CD4-positive, alpha-beta T cell treated with Interleukin-4 for 4 hours (primary cell): Measurements from ENCODE around the gene MED12L.

Source experiments
- DNase-seq: peaks from one replicate; pipeline ENCODE4 v3.0.0-alpha.2; 2020

MED12L gene

DNA sequence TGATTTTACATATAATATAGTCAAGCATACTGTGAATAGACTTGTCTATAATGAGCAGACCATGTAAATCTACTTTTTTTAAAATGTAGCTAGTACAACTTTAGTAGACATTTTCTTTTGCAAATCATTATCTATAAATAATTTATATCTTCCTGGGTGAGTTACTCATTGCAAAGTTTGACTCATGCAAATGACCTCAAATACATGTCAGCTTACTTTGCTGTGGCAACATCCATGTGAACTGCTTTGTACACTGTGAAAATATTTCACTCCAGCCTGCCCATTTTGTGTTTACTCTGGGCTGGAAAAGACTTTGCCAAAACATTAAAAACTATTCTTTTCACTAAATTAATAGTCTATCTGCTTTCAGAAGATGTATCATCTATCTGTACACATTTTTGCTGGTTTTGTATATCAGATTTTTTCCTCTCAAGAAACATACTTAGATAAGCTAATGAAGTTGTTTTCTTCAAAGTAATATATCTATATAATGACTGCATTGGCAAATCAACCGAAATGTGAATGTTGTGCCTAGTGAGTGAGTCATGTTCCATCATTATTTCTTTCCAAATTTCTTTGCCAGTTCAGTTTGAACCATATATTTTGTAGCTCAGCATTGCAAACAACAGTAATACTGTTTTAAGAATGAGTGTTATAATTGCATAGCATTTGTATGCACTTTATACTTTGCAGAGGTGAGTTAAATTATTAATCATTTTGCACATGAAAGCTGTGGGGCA, 348.9 kb downstream of the MED12L start:
- DNase-seq = no peak

DNA sequence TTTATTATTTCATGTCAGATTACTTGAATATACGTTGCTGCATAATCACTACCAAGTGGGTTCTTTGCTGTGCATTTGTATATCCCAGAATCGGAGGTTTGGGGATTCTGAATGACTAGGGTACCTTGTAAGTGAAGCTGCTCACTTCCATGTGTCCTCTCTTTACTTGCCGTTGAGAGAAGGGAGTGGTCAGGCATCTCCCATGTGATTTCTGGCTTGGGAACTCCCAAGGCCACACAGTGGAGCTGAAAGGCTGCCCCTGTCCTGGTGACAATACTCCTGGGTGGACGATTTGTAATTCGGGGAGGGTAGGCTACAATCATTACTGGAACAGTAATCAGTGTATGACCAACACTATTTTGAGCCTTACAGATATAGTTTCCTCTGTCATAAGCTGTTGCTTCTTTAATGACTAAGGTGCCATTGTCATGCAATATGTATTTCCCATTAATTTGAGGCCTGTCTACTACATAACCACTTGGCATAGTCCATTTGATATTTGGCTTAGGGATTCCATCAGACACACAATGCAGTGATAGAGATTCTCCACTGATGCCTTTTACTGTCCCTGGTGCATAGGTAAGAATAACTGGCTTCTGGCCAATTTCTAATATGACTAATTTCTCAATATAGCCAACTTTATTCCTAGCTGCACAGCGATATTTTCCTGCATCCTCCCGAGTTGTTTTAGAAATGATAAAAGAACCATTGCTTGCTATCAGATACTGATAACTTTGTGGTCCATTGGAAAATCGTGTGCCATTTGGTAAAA, 351.4 kb downstream of the MED12L start:
- DNase-seq = no peak

DNA sequence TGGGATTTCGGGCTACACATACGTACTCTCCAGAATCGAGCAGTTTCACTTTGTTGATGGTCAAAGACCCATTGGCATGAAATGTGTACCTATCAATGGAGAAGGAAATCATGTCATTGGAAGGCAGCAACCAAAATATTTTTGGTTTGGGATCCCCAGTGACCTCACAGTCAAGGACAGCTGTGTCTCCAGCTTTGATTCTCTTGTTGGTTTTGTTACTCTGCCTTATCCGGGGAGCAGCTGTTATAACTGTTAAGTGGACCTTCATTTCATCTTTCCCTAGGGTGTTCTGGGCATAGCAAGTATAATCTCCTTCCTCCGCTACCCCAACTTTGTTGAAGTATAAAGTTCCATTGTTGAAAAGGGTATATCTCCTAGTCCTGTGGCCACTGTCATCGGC, 352.4 kb downstream of the MED12L start:
- DNase-seq = no peak

DNA sequence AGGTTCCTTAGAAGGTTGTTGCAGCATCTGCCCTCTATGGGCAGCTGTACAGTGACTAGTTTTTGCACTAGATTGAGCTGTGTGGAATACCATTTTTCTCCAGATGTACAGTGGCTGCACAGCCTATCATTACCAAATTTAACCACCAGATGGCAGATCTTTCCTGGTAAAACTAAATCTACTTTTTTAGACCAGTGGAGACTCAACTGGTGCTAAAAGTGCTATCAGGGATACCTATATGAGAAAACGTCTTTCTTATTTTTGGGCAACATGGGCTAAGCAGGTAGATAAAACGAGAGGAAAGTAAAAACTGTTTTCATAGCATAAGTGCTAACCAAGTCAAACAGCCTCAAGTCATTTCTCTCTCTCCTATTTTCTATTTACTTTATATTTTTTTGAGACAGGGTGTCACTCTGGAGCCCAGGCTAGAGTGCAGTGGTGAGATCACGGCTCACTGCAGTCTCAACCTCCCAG, 354.2 kb downstream of the MED12L start:
- peak; percentile 44 for DNase-seq

DNA sequence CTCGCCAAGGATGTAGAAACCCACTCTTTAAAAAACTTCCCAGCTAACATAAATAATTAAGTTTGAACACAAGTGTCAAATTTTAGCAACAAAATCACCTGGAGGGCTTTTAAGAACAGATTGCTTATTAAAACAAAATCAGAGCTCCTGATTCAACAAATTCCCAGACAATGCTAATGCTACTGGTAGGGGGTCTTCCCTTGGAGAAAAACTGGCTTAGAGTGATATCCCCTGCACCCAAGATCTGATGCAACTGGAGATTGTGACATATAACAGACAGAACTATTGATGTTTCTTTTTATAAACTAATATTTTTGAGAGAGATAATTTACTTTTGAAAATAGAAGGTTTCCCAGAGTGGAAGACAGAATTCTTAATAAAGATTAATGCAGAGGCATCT, 355.5 kb downstream of the MED12L start:
- no peak for DNase-seq

DNA sequence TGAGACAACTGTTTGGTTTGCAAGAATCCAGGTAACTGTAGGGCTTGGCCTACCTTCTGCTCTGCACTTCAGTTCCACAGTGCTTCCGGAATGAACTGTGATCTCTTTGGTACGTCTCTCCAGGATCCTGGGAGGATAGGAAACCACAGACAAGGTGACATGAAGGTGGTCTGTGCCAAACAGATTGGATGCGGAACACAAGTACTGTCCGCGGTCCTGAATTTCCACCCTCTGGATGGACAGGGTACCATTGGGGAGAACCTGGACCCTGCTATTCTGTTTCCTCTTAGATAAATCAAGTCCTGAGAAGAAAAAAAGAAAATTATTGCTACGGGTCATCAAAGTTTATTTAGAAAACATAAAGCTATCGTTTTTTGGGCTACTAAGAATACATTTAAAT, 358.1 kb downstream of the MED12L start:
- no peak for DNase-seq

DNA sequence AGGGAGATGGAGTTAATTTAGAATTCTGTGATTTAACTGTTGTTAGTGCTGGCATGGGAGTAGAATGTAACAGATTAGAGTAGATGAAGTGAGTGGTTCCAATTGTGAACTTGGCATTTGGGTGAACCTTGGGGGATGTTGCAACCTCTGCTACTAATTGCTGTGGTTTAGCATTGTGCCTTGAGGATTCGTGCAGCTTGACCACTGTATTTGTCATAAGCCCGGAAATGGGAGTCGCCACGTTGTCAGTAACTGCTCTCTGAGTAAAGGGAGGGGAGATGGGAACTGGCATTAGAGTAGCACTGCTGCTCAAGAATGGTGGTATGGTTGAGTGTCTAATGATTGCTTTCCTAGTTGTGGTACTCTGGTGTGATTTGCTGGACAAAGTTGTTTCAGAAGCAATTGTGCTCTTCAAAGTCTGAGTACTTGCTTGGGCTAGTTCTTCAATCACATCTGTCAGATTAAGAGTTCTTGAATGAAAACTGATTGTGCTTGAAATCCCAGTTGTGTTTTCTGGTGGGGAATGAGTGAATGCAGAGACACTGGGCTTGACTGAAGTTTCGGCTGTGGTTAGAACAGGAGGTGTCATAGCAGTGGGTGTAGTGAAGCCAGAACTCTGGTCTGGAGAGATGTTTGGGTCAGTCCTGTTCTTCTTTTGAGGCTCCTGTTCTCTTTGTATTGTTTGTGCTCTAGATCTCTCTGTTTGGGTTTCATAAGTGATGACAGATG, 360.0 kb downstream of the MED12L start:
- no peak for DNase-seq

DNA sequence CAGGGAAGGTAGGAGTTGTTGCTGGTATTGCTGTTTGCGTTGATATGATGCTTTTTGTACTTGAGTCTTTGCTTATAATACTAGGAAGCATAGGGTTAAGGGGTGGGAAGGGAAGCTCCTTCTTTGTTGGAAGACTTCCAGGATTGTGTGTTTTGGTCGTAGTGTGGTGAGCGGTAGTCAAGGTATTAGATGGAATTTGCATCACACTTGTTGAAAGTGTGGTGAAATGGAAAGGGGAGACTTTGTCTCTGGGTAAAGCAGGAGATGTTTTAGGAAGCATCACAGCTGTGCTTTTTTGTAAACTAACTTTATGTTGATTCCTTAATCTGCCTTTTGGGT, 360.5 kb downstream of the MED12L start:
- no peak for DNase-seq

DNA sequence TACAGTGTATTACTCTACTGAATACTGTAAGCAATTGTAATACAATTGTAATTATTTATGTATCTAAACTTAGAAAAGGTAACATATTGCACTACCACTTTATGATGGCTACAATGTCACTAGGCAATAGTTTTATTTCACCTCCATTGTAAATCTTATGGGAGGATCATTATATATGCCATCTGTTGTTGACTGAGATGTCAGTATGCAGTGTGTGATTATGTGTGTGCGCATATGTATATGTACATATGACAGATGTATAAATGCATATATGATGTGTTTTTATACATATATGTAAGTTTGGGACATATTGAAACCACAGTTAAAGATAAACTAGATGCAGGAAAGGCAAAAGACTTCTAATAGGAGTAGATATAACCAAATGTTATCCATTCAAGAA, 366.9 kb downstream of the MED12L start:
- DNase-seq = no peak

DNA sequence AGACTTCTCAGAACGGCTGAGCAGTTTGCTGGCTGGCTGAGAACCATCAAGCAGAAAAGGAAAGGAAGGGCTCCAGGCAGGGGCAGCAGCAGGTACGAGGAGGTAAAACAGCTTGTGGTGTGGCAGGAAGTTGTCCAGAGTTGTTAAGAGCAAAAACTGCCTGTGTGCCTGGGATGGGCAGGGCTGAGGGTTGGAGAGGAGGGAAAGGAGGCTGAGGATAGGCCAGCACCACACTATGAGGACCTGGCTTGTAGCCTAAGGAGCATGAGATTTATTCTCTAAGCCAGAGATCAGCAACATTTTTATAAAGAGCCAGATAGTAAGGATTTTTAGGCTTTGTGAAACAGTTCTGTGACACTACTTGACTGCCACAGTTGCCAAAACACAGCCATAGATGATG, 367.4 kb downstream of the MED12L start:
- no peak for DNase-seq

DNA sequence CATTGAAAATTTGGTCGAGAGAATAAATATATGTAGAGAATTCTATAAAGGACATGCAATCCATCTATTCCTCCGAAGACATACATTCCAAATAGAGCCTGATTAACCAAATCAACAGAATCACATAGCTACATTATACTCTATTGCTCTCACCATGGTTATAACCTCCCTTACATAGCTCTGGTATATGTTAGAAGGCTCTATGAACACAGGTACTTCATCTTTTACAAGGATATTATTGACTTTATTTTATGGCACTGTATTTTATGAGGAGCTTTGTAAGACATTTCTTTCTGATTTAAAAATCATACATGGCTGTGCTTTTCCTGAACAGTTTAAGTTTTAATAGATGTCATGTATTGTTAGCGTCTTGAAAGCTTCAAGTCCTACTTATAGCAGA, 370.6 kb downstream of the MED12L start:
- no peak for DNase-seq

DNA sequence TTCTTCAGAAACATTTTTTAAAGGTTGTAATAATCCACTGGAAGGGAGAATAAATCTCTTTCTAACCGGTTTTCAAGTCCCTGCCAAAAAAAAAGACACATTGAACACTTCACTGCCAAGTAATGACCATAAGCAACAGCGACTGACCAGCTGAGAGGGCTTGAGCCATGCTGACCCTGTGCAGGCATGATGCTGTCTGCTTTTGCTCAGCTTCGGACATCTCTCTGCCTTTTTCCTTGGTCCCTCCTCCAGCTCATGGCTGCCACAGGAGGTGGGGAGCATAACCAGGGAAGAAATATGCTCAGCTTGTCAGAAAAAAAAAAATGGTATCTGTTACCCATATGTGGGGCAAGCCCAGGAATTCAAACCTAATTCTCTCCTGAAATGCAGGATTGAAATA, 373.9 kb downstream of the MED12L start:
- no peak for DNase-seq

DNA sequence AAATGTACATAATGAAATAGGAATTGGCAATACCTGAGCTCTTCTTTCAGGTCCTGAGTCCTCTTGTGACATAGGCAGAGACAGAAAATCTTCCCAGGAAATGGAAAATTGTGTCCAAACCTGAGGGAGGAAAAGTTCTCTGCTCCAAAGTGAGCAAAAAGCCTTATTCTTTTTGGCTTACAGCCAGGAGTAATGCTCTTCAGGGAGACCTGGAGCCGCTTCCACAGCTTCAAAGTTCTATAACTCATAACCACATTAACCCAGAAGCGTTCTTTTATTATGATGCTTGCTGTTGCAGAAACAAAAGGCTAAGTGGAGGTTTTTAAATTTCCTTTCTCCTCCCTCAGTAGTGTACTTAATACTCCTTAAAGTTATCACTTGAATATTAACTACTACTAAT, 374.8 kb downstream of the MED12L start:
- DNase-seq = no peak

DNA sequence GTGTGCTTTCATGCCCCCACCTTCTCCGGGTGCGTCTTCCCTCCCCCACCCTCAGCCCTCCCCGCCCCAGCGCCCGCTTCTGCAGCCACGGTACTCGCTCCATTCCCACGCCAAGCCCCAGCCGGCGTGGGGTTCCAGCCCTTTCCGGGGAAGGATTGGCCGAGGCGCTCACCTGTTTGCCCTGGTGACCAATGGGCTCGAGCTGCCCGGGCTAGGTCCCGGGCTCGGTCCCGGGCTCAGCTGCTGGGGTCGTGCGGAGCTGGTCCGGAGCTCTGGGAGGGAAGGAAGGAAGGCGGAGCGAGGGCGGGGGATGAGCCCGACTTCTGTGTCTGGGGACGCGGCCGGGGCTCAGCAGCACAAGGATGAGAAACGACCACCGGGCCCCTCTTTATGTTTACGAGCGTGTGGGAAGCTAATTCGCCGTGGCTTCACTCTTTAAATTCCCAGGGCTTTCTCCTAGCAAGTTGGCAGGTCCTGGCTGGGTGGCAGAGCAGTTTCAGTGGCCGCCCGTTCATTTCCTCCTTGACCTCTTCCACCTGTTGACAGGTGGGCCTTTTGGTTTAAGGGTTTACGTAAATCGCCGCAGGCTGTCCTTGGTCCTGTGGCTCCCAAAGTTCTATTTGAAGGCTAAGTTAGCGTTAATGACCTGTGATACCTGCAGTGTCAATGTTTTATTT, 375.4 kb downstream of the MED12L start, which contains the start of gene IGSF10:
Gene IGSF10 (minus strand): TSS at position 288 of the 677 bp plus-strand sequence. CDS start 2,352 bp downstream, outside the sequence.
- DNase-seq = no peak

DNA sequence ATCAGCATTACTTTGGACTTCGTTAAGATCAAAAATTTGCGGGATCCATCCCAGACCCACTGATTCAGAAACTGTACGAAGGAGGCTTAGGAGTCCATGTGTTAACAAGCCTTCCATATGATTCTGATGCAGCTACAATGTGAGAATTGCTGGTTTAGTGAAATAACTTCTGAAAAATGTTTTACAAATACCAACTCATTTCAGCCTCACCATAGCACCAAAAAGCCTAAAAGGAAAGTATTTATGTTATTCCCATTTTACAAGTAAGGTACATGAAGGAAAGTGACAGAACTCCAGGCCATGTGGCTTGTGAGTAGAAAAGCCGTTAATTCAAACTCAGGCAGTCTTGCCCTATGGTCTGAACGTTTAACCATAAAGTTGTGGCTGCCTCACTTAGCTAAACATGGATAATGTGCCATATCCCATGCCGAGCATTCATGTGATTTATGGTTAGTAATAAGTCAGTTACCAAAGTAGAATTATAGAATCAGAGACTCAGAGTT, 376.9 kb downstream of the MED12L start:
- DNase-seq = no peak

DNA sequence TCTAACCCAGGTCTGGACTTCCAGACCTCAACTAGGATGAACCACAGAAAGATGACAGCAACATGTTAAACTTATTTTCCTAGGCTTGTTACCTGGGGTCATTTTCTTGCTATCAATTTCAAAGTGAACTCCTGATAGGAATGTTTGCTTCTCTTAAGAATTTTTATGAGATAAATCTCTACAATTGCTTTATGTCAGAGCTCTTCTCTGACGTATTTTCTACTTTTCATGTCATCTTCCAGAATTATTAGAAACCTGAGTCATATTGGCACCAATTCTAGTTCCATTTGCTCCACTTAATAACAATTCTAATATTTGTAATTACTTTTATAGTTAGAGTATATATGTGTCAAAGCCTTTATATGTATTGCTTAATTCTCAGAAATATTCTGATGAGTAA, 377.5 kb downstream of the MED12L start:
- no peak for DNase-seq

DNA sequence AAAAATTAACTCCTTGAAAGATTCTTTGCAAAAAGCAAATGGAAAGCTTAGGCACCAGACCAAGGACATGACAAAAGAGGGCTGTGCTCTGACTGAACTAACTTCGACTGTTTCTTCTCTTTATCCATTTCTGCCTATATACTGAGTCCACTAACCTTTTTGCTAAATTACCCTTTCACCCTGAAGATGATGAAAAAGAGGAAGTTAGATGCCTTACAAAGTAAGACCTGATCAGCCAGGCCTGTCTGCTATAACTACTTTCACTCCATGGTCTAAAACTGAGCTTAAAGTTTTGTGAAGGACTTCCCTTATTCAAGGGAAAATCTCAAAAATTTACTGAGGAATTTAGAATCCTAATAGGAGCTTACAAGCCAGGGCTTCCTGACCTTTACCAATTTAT, 381.6 kb downstream of the MED12L start:
- DNase-seq = no peak

DNA sequence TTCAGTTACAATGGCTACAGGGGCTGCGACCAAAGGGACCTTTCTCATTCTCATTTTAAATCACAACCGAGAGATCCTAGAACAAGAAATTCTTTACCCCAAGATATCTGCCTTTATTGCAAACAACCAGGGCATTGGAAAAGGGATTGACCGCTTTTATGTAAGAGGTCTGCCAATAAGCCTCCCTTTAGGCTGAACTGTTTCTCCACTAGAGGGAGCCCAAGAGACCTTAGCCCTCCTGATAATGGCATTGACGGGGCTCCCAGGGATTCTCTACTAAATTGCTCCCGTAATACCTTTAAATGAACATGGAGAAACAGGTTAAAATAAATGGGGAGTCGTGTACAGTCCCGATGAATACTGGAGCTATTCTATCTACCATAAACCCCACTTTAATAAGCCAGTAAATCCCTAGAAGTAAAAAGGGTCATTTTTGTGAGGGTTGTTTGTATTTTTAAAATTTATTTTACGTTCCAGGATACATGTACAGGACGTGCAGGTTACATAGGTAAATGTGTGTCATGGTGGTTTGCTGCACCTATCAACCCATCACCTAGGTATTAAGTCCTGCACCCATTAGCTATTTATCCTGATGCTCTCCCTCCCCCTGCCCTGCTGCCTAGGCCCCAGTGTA, 382.9 kb downstream of the MED12L start:
- peak; percentile 63 for DNase-seq

DNA sequence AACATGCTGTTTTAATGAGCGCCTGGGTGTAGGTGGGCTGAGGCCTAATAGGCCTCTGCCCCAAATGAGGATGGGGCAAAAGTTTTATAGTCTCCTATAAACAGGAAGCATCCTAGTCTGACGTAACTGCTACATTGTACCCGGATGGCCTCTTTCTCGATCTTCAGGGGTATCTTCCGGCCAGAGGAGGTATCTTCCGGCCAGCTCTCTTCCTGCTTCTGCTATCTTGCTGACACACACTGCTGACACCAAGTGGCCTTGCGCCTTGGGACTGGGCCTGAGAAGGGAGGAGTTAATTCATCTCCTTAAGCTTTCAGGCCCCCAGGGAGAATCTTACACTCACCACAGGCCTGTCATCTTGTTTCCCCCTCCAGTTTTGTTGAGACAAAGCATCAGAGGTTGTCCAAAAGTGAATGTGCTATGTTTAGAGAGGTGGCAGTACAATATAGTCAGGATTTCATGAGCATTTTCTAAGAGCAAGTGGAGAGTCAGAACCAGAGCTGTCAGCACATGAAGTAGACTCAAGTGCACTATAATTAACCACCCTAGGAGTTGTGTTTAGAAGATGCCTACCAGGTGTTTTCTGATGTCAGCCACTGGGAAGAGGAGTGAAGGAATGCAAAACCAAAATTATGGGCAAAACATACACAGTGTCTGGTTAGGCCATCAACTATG, 391.0 kb downstream of the MED12L start:
- DNase-seq = no peak

DNA sequence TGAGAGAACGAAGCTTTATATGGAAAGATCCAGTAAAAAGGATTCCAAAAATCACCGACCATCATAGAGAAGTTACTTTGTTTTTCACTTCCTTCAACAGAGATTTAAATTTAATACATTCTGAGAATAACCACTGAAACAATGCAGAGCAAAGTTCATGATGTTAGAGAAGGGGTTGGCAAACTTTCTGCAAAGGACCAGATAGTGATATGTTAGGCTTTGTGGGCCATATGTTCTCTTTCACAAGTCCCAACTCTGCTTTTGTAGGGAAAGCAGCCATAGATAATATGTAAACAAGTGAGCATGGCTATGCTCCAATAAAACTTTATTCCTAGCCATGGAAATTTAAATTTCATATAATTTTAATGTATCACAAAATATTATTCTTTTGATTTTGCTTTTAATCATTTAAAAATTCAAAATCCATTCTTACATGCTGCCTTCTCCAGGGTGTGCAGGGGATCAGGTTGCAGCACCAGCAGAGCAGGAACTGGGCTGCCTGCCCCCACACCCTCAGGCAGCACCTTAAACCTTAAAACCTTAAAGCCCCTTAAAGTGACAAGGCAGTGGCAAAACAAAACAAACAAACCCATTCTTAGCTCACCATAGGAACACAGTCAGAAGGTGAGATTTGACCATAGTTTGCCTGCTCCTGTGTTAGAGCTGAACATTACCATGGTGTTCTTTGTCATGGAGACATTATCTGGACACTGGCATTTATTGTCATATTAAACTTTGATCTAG, 392.3 kb downstream of the MED12L start:
- DNase-seq = no peak

DNA sequence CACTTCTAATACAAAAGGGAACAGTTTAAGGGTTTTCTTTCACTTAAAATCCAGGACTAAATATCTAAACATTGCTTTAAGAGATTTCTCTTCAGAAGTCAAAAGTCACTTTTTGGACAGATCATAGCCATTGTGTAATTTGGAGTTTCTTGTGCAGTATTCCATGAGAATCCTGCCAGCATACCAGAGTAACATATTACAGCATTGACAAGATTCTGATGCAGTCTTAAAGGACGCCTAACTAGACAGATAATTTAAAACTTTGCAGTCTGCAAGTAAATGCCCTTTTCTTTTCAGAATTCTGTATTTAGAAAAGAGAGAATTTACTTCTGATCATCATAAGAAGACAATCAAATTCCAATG, 392.9 kb downstream of the MED12L start:
- no peak for DNase-seq
